HG02938 (cell line): ENCODE data around the gene STPG2.
"Not testable (repeated sequence)": the region's sequence is repeated elsewhere in the genome, so short reads cannot be mapped to it uniquely, and the experiment has no call there.

Experiments
- ATAC-seq: cut with Tn5 transposase; IDR thresholded peaks from one replicate; pipeline ENCODE4 v1.9.1; 2021; ENCODE audit warnings: mild to moderate bottlenecking, moderate library complexity; ENCODE audit not compliant: unreplicated experiment

Gene STPG2

GRCh38 chr4:97656044-97656720 is 487.1 kb downstream of the STPG2 start:
- no peak for ATAC-seq

DNA sequence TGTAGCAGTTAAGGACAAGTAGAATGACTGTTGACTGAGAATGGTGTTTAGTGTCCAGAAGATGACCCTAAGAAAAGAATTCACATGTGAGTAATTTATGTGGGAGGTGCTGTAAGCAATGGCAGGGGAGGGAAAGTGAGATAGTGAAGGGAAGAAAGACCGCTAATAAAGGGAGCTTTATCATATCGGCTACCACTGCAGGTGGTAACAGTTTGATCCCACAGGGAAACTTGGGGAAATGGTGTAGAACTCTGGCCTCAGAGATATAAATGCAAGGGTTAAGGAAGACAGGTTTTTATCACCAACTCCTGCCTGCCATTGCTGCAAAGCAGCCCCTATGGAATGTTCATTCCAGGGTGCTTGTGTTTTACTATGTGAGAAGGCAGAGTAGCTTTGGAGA is 489.6 kb downstream of the STPG2 start:
- no peak for ATAC-seq

DNA sequence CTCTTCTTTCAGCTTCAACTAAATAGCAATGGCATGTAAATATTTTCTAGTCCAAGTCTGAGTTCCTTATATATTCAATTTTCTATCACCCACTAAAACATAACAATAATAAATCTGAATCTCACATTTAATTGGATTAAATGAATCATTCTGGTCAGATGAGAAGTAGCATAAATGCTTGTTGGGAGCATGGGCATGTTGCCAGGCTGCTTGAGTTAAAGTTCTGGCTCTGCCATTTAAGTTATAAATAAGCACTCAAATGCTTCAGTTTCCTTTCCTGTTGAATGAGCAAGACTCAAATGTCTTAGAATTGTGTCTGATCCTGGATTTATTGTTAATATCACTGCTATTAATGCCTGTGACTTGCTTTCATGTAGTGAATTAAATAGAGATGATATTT is 496.3 kb downstream of the STPG2 start:
- ATAC-seq = no peak

- ATAC-seq = no peak
These were observed 498.0 kb downstream of the STPG2 start for GRCh38 chr4:97645071-97645821.

DNA sequence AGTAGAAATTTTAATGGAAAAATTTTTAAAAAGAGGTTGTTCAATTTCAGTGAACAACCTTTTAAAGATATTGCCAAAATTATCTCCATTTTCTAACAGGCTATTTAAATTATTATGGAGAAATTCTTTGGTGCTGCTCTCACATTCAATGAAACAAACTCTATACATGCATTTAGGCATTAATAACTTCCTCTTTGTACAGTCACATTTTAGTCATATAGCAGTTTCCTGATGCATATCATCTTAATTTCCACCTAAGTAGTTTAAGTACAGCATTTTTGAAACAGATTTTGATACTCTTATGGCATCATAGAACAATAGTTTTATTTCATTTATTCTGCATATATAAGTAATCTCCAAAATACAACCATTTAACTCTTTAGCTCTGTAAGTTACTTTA is 500.1 kb downstream of the STPG2 start:
- no peak for ATAC-seq

DNA sequence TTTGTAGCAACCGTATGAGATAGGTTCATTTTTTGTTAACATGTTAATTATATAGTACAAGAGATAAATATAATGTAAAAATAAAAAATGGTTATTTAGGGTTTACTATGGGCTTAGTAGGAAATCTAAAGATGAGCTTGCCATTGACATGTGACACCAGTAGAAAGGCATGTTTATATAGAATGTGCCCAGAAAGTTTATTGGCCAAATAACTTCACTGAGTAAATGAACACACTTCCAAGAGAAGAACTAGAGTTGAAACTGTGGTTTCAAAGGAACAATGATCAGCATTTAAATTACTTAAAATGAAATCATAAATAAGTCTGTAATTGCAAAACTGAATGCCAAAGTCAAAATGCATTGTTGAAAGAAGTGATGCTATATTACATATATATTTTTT is 503.3 kb downstream of the STPG2 start:
- ATAC-seq = no peak

DNA sequence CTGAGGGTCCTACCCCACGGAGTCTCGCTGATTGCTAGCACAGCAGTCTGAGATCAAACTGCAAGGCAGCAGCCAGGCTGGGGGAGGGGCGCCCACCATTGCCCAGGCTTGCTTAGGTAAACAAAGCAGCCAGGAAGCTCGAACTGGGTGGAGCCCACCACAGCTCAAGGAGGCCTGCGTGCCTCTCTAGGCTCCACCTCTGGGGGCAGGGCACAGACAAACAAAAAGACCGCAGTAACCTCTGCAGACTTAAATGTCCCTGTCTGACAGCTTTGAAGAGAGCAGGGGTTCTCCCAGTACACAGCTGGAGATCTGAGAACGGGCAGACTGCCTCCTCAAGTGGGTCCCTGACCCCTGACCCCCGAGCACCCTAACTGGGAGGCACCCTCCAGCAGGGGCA is 509.4 kb downstream of the STPG2 start:
- ATAC-seq = not testable (repeated sequence)

DNA sequence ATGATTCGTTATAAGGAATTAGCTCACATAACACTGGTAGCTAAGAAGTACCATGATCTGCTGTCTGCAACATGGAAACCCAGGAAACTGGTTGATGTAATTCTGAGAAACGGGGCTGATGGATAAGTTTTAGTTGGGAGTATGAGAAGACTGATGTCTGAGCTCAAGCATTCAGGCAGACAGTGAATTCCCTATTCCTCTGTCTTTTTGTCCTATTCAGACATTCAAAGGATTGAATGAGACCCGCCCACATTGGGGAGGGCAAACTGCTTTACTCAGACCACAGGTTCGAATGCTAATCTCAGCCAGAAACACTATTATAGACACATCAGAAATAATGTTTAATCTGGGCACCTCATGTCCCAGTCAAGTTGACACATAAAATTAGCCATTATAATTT is 515.5 kb downstream of the STPG2 start:
- ATAC-seq = no peak

DNA sequence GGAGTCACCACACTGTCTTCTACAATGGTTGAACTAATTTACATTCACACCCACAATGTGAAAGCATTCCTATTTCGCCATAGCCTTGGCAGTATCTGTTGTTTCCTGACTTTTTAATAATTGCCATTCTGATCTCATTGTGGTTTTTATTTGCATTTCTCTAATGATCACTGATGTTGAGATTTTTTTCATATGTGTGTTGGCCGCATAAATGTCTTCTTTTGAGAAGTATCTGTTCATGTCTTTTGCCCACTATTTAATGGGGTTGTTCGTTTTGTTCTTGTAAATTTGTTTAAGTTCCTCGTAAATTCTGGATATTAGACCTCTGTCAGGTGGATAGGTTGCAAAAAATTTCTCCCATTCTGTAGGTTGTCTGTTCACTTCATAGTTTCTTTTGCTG is 519.1 kb downstream of the STPG2 start:
- no peak for ATAC-seq

DNA sequence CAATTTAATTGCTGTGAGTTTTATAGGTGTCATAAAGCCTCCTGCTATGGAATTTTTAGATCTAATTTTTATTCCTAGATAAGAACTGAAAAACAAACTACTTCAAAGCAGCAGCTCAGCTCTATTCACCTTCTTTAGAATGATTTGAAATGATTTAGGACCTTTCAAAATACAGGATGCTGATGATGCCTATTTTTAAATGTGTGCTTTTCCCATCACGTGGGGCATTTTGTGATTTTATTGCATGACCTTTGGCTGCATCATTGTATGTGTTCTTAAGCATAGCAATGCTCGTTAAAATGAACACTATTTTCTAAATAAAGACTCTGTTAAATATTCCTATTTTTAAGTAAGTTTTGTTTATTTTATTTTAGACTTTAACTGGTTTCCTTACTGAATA is 537.3 kb downstream of the STPG2 start:
- ATAC-seq = no peak

GRCh38 chr4:97593248-97593647 is 550.0 kb downstream of the STPG2 start:
- ATAC-seq = no peak

DNA sequence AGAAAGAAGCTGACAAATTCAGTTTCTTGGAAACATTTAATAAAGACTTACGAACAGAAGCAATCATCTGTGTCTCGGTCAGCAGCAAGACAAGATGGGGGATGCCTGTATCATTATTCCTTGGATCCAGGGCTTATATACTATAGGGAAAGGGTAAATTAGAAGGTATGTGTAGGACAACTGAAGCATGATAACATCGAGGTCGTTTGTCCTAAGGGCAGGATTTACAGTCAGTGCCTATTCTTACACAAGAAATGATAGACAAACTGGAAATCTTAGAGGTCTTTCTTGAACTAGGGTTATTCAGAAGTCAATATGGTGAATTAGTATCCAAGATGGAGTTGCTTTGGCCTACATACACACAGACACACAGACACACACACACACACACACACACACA is 553.0 kb downstream of the STPG2 start:
- ATAC-seq = no peak

GRCh38 chr4:97589481-97590196 is 553.6 kb downstream of the STPG2 start:
- no peak for ATAC-seq

DNA sequence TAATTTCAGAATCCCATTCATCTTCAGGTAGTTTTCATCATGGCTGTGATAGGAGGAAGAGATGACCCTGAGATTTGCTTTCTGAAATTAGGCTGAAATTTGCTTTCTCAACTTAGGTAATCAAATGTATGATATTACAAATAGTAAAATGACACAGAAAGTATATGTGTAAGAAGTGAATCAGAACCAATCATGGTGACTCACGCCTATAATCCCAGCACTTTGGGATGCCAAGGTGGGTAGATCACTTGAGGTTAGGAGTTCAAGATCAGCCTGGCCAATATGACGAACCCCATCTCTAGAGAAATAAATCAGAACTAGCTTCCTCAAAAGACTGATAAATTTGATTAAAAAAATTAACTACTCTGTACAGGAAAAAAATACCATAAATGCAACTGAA is 555.4 kb downstream of the STPG2 start:
- no peak for ATAC-seq

GRCh38 chr4:97585274-97585673 is 558.0 kb downstream of the STPG2 start:
- no peak for ATAC-seq

DNA sequence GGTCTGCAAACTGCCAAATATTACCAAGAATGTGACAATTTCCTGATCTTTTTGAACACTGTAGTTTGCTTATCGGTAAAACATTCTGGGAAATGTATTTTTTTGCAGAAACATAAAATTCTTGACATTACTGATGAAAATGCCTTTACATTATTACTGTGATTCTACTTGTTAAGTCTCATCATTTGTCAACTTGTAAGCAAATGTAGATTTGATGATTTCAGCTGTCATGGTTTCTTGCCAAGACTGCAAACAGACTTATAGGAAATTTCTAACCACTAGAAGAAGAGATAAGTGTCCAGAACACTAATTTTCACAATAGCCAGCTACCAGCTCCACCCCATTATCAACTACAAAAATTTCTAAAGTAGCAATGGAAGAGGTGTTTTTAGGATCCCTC is 560.4 kb downstream of the STPG2 start:
- ATAC-seq = no peak

DNA sequence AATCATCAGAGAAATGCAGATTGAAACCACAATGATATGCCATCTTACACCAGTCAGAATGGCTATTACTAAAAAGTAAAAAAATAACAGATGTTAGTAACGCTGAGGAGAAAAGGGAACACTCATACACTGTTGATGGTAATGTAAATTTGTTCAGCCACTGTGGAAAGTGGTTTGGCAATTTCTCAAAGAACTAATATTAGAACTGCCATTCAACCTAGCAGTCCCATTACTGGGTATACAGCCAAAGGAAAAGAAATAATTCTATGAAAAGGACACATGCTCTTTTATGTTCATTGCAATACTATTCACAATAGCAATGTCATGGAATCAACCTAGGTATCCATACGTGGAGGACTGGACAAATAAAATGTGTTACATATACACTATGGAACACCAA is 566.3 kb downstream of the STPG2 start:
- ATAC-seq = no peak

DNA sequence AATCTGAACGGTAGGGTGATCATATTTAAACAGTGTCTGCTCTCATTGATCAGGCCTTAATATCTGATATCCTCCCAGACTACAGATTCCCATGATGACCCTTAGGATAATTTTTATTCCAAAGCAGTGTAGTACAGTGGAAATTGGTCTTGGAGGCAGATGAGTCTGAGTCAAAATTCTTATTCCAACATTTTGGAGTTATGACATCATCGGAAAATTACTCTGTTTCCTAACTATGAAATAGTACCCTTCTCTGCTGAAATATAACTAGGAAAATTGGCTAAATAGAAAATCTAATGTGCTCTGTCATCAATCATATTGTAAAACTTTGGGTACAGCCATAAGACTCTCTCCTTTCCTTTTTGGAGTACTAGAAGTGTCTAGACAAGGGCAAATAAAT is 583.3 kb downstream of the STPG2 start:
- ATAC-seq = no peak

GRCh38 chr4:97558204-97558778 is 585.0 kb downstream of the STPG2 start:
- ATAC-seq = no peak

DNA sequence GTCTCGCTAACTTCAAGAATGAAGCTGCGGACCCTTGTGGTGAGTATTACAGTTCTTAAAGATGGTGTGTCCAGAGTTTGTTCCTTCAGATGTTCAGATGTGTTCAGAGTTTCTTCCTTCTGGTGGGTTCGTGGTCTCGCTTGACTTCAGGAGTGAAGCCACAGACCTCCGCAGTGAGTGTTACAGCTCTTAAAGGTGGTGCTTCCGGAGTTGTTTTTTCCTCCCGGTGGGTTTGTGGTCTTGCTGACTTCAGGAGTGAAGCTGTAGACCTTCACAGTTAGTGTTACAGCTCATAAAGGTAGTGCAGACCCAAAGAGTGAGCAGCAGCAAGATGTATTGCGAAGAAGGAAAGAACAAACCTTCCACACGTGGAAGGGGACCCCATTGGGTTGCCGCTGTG is 592.6 kb downstream of the STPG2 start:
- ATAC-seq = not testable (repeated sequence)

GRCh38 chr4:97548943-97549583 is 594.2 kb downstream of the STPG2 start:
- no peak for ATAC-seq
